ENCODE data around the gene FBXO31. TPM values are rescaled to one million over a fixed set of nuclear protein-coding genes. Genes with fewer than 3 reads are reported as not detected.

FBXO31 gene
- polyA plus RNA-seq, 1 donor, result 29.3 TPM

- no peak for DNase-seq
Measured at GRCh38 chr16:87324411-87325275, 58.9 kb downstream of the FBXO31 start.

GRCh38 chr16:87323727-87324410, 59.7 kb downstream of the FBXO31 start:
- no peak for DNase-seq

- no peak for DNase-seq
Measured at GRCh38 chr16:87322833-87323726, 60.5 kb downstream of the FBXO31 start.

GRCh38 chr16:87322360-87322759, 61.2 kb downstream of the FBXO31 start:
- no peak for DNase-seq

GRCh38 chr16:87321336-87322107, 62.1 kb downstream of the FBXO31 start:
- DNase-seq, result no peak

- DNase-seq, result no peak
Measured at GRCh38 chr16:87320510-87321227, 62.9 kb downstream of the FBXO31 start.

- no peak for DNase-seq
Measured at GRCh38 chr16:87319997-87320491, 63.5 kb downstream of the FBXO31 start.

- DNase-seq, result no peak
Measured at GRCh38 chr16:87319011-87319410, 64.6 kb downstream of the FBXO31 start.

GRCh38 chr16:87317750-87318644, 65.6 kb downstream of the FBXO31 start:
- peak; percentile 56 for DNase-seq

- peak; percentile 97 for DNase-seq
Measured at GRCh38 chr16:87316923-87317749, 66.4 kb downstream of the FBXO31 start, which contains the start of gene C16orf95. Gene C16orf95, minus strand, starts transcription at chr16:87317392. Its CDS starts 150 bp downstream, at chr16:87317242.

GRCh38 chr16:87316450-87316922, 67.1 kb downstream of the FBXO31 start:
- no peak for DNase-seq

- DNase-seq, result no peak
Measured at GRCh38 chr16:87314990-87315420, 68.6 kb downstream of the FBXO31 start.

- no peak for DNase-seq
Measured at GRCh38 chr16:87312008-87312407, 71.6 kb downstream of the FBXO31 start.

GRCh38 chr16:87311387-87311786, 72.2 kb downstream of the FBXO31 start:
- DNase-seq, result no peak

GRCh38 chr16:87310610-87311009, 73.0 kb downstream of the FBXO31 start:
- no peak for DNase-seq

- DNase-seq, result no peak
Measured at GRCh38 chr16:87309620-87310525, 73.7 kb downstream of the FBXO31 start.

- no peak for DNase-seq
Measured at GRCh38 chr16:87308826-87309225, 74.8 kb downstream of the FBXO31 start.

GRCh38 chr16:87306516-87306915, 77.1 kb downstream of the FBXO31 start:
- no peak for DNase-seq

Measured in hindlimb muscle (tissue), 1 donor.